ENCODE data around the gene ACAT2. TPM values are rescaled to one million over a fixed set of nuclear protein-coding genes. Genes with fewer than 3 reads are reported as not detected.

The ACAT2 gene
- total RNA-seq, 2 donors from 2014 or later = 10.2 to 22.6 TPM

GRCh38 chr6:159806021-159806458 lies 44.2 kb downstream of the ACAT2 start:
- Histone ChIP-seq H3K27ac (no peak overlapping the region), H3K4me1 (replicated peaks) (no peaks in the 10 kb centered on the region), H3K9me3 (no peaks in the 10 kb centered on the region), H3K27me3 (replicated peaks; ENCODE audit: insufficient read depth) (no peaks in the 10 kb centered on the region), H3K36me3 (no peaks in the 10 kb centered on the region), H3K4me3 (no peak overlapping the region)
- no peak for TF ChIP-seq POLR2AphosphoS5 (IDR thresholded peaks at IDR 0.05)
- no peak for TF ChIP-seq POLR2A (IDR thresholded peaks at IDR 0.05)
- no peak for TF ChIP-seq CTCF (IDR thresholded peaks at IDR 0.05)
- intact Hi-C loops (cut with DNase I) = no loop called here
- DNase-seq (ENCODE audit: low spot score) = no peak
- 92% methylated on average over 9 of the region's 9 CpGs for WGBS

GRCh38 chr6:159807150-159807858 lies 45.5 kb downstream of the ACAT2 start:
- no peaks in the 10 kb centered on the region for H3K4me1 ChIP-seq (replicated peaks)
- intact Hi-C loops (cut with DNase I) = no loop called here
- no peak overlapping the region for H3K4me3 ChIP-seq
- 77% methylated on average over 5 of the region's 5 CpGs for WGBS
- H3K9me3 ChIP-seq = no peaks in the 10 kb centered on the region
- no peaks in the 10 kb centered on the region for H3K36me3 ChIP-seq
- DNase-seq (ENCODE audit: low spot score) = no peak
- TF ChIP-seq POLR2AphosphoS5 (IDR thresholded peaks at IDR 0.05) (no peak), POLR2A (IDR thresholded peaks at IDR 0.05) (no peak), CTCF (IDR thresholded peaks at IDR 0.05) (no peak)
- H3K27ac ChIP-seq = no peak overlapping the region
- H3K27me3 ChIP-seq (replicated peaks; ENCODE audit: insufficient read depth) = no peaks in the 10 kb centered on the region

- Histone ChIP-seq H3K9me3 (no peaks in the 10 kb centered on the region), H3K27ac (no peak overlapping the region), H3K4me3 (no peak overlapping the region), H3K27me3 (replicated peaks; ENCODE audit: insufficient read depth) (no peaks in the 10 kb centered on the region), H3K36me3 (no peaks in the 10 kb centered on the region), H3K4me1 (replicated peaks) (no peaks in the 10 kb centered on the region)
- TF ChIP-seq POLR2AphosphoS5 (IDR thresholded peaks at IDR 0.05) (no peak), POLR2A (IDR thresholded peaks at IDR 0.05) (no peak), CTCF (IDR thresholded peaks at IDR 0.05) (no peak)
- DNase-seq (ENCODE audit: low spot score) = no peak
- WGBS = 81% methylated on average over 6 of the region's 6 CpGs
- intact Hi-C loops (cut with DNase I) = no loop called here
Observed at GRCh38 chr6:159808647-159809046, 46.8 kb downstream of the ACAT2 start.

- WGBS = 95% methylated on average over 4 of the region's 4 CpGs
- Histone ChIP-seq H3K4me3 (no peak overlapping the region), H3K36me3 (no peaks in the 10 kb centered on the region), H3K27ac (no peak overlapping the region), H3K27me3 (replicated peaks; ENCODE audit: insufficient read depth) (no peaks in the 10 kb centered on the region), H3K9me3 (no peaks in the 10 kb centered on the region), H3K4me1 (replicated peaks) (no peaks in the 10 kb centered on the region)
- no peak for TF ChIP-seq POLR2A (IDR thresholded peaks at IDR 0.05)
- no peak for TF ChIP-seq CTCF (IDR thresholded peaks at IDR 0.05)
- no peak for TF ChIP-seq POLR2AphosphoS5 (IDR thresholded peaks at IDR 0.05)
- intact Hi-C loops (cut with DNase I) = no loop called here
- no peak for DNase-seq (ENCODE audit: low spot score)
Observed at GRCh38 chr6:159809149-159809548, 47.3 kb downstream of the ACAT2 start.

- Histone ChIP-seq H3K4me3 (no peak overlapping the region), H3K27ac (no peak overlapping the region), H3K36me3 (no peaks in the 10 kb centered on the region), H3K4me1 (replicated peaks) (no peaks in the 10 kb centered on the region), H3K9me3 (no peaks in the 10 kb centered on the region), H3K27me3 (replicated peaks; ENCODE audit: insufficient read depth) (no peaks in the 10 kb centered on the region)
- intact Hi-C loops (cut with DNase I) = no loop called here
- DNase-seq (ENCODE audit: low spot score) = no peak
- WGBS = 86% methylated on average over 9 of the region's 9 CpGs
- TF ChIP-seq POLR2A (IDR thresholded peaks at IDR 0.05) = no peak
- no peak for TF ChIP-seq POLR2AphosphoS5 (IDR thresholded peaks at IDR 0.05)
- no peak for TF ChIP-seq CTCF (IDR thresholded peaks at IDR 0.05)
Observed at GRCh38 chr6:159813781-159814180, 51.9 kb downstream of the ACAT2 start.
